GM19397 (cell line): ENCODE measurements around the gene MYLIP.

Experiments used
- ATAC-seq: cut with Tn5 transposase; IDR thresholded peaks from one replicate; pipeline ENCODE4 v1.9.1; 2021; ENCODE audit warnings: mild to moderate bottlenecking, moderate library complexity; ENCODE audit not compliant: unreplicated experiment

Gene MYLIP

GRCh38 chr6:16137451-16137801 is 8.5 kb downstream of the MYLIP start:
- ATAC-seq = no peak

GRCh38 chr6:16139556-16139955 is 10.7 kb downstream of the MYLIP start:
- ATAC-seq = no peak

- no peak for ATAC-seq
Measured at GRCh38 chr6:16140607-16141006, 11.7 kb downstream of the MYLIP start.

GRCh38 chr6:16141514-16141913 is 12.6 kb downstream of the MYLIP start:
- ATAC-seq = no peak

GRCh38 chr6:16145038-16145437 is 16.2 kb downstream of the MYLIP start:
- no peak for ATAC-seq

GRCh38 chr6:16146028-16146427 is 17.1 kb downstream of the MYLIP start:
- ATAC-seq = no peak

- ATAC-seq = no peak
Measured at GRCh38 chr6:16146527-16146955, 17.7 kb downstream of the MYLIP start.

- no peak for ATAC-seq
Measured at GRCh38 chr6:16148498-16148897, 19.6 kb downstream of the MYLIP start.

- ATAC-seq = no peak
Measured at GRCh38 chr6:16149305-16149704, 20.4 kb downstream of the MYLIP start.

GRCh38 chr6:16150098-16150497 is 21.2 kb downstream of the MYLIP start:
- ATAC-seq = no peak

GRCh38 chr6:16153211-16153820 is 24.4 kb downstream of the MYLIP start:
- ATAC-seq = no peak

- ATAC-seq = no peak
Measured at GRCh38 chr6:16154904-16155303, 26.0 kb downstream of the MYLIP start.

- no peak for ATAC-seq
Measured at GRCh38 chr6:16157492-16157891, 28.6 kb downstream of the MYLIP start.

GRCh38 chr6:16157909-16158308 is 29.0 kb downstream of the MYLIP start:
- ATAC-seq = no peak

- ATAC-seq = no peak
Measured at GRCh38 chr6:16158943-16159557, 30.2 kb downstream of the MYLIP start.

- ATAC-seq = no peak
Measured at GRCh38 chr6:16160794-16161193, 31.9 kb downstream of the MYLIP start.

GRCh38 chr6:16162003-16162402 is 33.1 kb downstream of the MYLIP start:
- no peak for ATAC-seq

- no peak for ATAC-seq
Measured at GRCh38 chr6:16163066-16163465, 34.2 kb downstream of the MYLIP start.

GRCh38 chr6:16163535-16164300 is 34.8 kb downstream of the MYLIP start:
- no peak for ATAC-seq

- ATAC-seq = no peak
Measured at GRCh38 chr6:16165641-16166040, 36.8 kb downstream of the MYLIP start.

- no peak for ATAC-seq
Measured at GRCh38 chr6:16166871-16167608, 38.2 kb downstream of the MYLIP start.

GRCh38 chr6:16168121-16168520 is 39.2 kb downstream of the MYLIP start:
- ATAC-seq = no peak
